ENCODE measurements around the gene YARS1.

DNA sequence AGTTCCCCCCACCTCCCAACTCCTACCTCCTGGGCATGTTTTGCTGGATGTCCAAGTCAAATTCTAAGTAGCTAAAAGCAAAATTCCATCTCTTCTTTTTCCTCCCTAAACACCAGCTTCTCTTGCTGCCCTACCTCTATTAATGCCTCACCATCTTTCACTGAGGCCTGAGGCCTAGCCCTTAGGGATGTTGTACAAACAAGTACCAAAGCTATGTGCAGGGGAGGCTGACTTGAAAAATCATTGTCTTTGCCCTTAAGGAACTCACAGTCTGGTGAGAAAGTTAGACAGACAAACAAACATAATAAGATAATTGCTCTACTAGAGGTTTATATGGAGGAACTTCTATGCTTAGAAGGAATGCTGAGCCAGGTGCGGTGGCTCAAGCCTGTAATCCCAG lies 89.3 kb downstream of the YARS1 start:
- no peak for TF ChIP-seq EZH2 (IDR thresholded peaks at IDR 0.05; ENCODE audit: low read length, unreplicated experiment)
- TF ChIP-seq, protein P1, sequence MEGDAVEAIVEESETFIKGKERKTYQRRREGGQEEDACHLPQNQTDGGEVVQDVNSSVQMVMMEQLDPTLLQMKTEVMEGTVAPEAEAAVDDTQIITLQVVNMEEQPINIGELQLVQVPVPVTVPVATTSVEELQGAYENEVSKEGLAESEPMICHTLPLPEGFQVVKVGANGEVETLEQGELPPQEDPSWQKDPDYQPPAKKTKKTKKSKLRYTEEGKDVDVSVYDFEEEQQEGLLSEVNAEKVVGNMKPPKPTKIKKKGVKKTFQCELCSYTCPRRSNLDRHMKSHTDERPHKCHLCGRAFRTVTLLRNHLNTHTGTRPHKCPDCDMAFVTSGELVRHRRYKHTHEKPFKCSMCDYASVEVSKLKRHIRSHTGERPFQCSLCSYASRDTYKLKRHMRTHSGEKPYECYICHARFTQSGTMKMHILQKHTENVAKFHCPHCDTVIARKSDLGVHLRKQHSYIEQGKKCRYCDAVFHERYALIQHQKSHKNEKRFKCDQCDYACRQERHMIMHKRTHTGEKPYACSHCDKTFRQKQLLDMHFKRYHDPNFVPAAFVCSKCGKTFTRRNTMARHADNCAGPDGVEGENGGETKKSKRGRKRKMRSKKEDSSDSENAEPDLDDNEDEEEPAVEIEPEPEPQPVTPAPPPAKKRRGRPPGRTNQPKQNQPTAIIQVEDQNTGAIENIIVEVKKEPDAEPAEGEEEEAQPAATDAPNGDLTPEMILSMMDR (conservative IDR thresholded peaks at IDR 0.05; ENCODE audit: low read depth, low read length) = no peak
